Loucy (cell line): ENCODE measurements around the gene TAPBP.

Source experiments
- H2AFZ ChIP-seq: fragments of 200-600 bp; sonication (generic); 2 replicates; pipeline ENCODE4 v1.6.0; 2016; ENCODE audit warnings: antibody characterized with exemption, mild to moderate bottlenecking, low read length, moderate library complexity
- H3F3A ChIP-seq: fragments of 200-600 bp; 2 replicates; pipeline ENCODE4 v1.6.0; 2016; ENCODE audit warnings: antibody characterized with exemption, low read depth, mild to moderate bottlenecking
- H3K27me3 ChIP-seq: fragments of 200-600 bp; sonication (generic); 2 replicates; pipeline ENCODE4 v1.6.1; 2014; ENCODE audit warnings: low read length, mild to moderate bottlenecking; ENCODE audit not compliant: insufficient read depth, poor library complexity, severe bottlenecking
- H3K36me3 ChIP-seq: fragments of 200-600 bp; sonication (generic); 2 replicates; pipeline ENCODE4 v1.6.1; 2016; ENCODE audit warnings: low read length; ENCODE audit not compliant: insufficient read depth
- H3K4me1 ChIP-seq: fragments of 200-600 bp; sonication (generic); 2 replicates; pipeline ENCODE4 v1.5.1; 2014; ENCODE audit warnings: low read length, mild to moderate bottlenecking; ENCODE audit not compliant: insufficient read depth, poor library complexity, severe bottlenecking
- H3K4me2 ChIP-seq: fragments of 200-600 bp; sonication (generic); 2 replicates; pipeline ENCODE4 v1.6.0; 2014; ENCODE audit warnings: antibody characterized with exemption, low read length, low read depth, mild to moderate bottlenecking; ENCODE audit not compliant: poor library complexity, severe bottlenecking
- H3K4me3 ChIP-seq: fragments of 200-600 bp; sonication (generic); 2 replicates; pipeline ENCODE4 v1.5.1; 2014; ENCODE audit warnings: low read length, mild to moderate bottlenecking, mixed read lengths; ENCODE audit not compliant: poor library complexity, severe bottlenecking
- H3K79me2 ChIP-seq: fragments of 200-600 bp; sonication (generic); 2 replicates; pipeline ENCODE4 v1.6.1; 2014; ENCODE audit warnings: low read length; ENCODE audit not compliant: insufficient read depth
- H3K9ac ChIP-seq: fragments of 200-600 bp; sonication (generic); 2 replicates; pipeline ENCODE4 v1.6.0; 2014; ENCODE audit warnings: mild to moderate bottlenecking, low read depth, low read length, moderate library complexity; ENCODE audit not compliant: poor library complexity, severe bottlenecking
- H3K9me2 ChIP-seq: fragments of 200-600 bp; sonication (generic); replicated peaks from 2 replicates; pipeline ENCODE4 v1.6.1; 2016; ENCODE audit warnings: low read depth, low read length, mixed read lengths
- H3K9me3 ChIP-seq: fragments of 200-600 bp; sonication (generic); 2 replicates; pipeline ENCODE4 v1.6.1; 2014; ENCODE audit warnings: mild to moderate bottlenecking, antibody characterized with exemption, low read length, low read depth; ENCODE audit not compliant: insufficient read depth
- H4K20me1 ChIP-seq: fragments of 200-600 bp; sonication (generic); 2 replicates; pipeline ENCODE4 v1.6.0; 2014; ENCODE audit warnings: antibody characterized with exemption, low read length, mild to moderate bottlenecking; ENCODE audit not compliant: insufficient read depth, poor library complexity, severe bottlenecking
- EZH2phosphoT487 ChIP-seq: fragments of 200-600 bp; IDR thresholded peaks from 2 replicates; pipeline ENCODE4 v1.6.1; 2018; ENCODE audit warnings: antibody characterized with exemption, mild to moderate bottlenecking, moderate library complexity, borderline replicate concordance
- TF ChIP-seq, protein P1 (sequence below): fragments of 200-600 bp; sonication (generic); conservative IDR thresholded peaks from 2 replicates; pipeline ENCODE4 v1.5.1; 2014; ENCODE audit warnings: mild to moderate bottlenecking, antibody characterized with exemption, low read length

Gene TAPBP

DNA sequence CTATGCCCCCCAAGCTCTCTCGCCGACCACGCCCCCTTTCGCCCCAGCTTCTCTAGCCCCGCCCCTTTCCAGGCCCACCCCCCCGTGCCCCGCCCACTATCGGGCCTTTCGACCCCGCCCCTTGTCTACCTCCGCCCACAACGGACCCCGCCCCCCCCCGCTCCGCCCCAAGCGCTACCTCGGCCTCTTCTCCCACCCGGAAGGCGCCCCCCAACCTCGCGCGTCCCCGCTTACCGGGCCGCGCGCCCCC lies 3.5 kb upstream of the TAPBP start:
- H3K4me1 ChIP-seq, result peaks cover 56% of the 10 kb centered on the region

GRCh38 chr6:33316603-33317418 lies 2.9 kb upstream of the TAPBP start:
- H3K9ac ChIP-seq, result no peak overlapping the region
- TF ChIP-seq, protein P1, sequence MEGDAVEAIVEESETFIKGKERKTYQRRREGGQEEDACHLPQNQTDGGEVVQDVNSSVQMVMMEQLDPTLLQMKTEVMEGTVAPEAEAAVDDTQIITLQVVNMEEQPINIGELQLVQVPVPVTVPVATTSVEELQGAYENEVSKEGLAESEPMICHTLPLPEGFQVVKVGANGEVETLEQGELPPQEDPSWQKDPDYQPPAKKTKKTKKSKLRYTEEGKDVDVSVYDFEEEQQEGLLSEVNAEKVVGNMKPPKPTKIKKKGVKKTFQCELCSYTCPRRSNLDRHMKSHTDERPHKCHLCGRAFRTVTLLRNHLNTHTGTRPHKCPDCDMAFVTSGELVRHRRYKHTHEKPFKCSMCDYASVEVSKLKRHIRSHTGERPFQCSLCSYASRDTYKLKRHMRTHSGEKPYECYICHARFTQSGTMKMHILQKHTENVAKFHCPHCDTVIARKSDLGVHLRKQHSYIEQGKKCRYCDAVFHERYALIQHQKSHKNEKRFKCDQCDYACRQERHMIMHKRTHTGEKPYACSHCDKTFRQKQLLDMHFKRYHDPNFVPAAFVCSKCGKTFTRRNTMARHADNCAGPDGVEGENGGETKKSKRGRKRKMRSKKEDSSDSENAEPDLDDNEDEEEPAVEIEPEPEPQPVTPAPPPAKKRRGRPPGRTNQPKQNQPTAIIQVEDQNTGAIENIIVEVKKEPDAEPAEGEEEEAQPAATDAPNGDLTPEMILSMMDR, result no peak
- TF ChIP-seq EZH2phosphoT487, result no peak
- no peaks in the 10 kb centered on the region for H3K27me3 ChIP-seq
- peaks cover 6% of the 10 kb centered on the region; the same call in 1 of the 2 replicates for H3F3A ChIP-seq
- peak overlapping the region; percentile 82 for H3K4me3 ChIP-seq
- peaks cover 23% of the 10 kb centered on the region; the same call in 1 of the 2 replicates for H3K36me3 ChIP-seq
- peaks cover 75% of the 10 kb centered on the region for H3K79me2 ChIP-seq
- peaks cover 56% of the 10 kb centered on the region for H3K4me1 ChIP-seq
- no peaks in the 10 kb centered on the region for H3K9me2 ChIP-seq
- H3K4me2 ChIP-seq, result peak overlapping the region; percentile 56
- H4K20me1 ChIP-seq, result peaks cover 44% of the 10 kb centered on the region
- H2AFZ ChIP-seq, result no peak overlapping the region
- H3K9me3 ChIP-seq, result no peaks in the 10 kb centered on the region

More for the DNA sequence above, 3.5 kb upstream of the TAPBP start:
- H3K27me3 ChIP-seq, result no peaks in the 10 kb centered on the region
- H3K9me3 ChIP-seq, result no peaks in the 10 kb centered on the region
- H4K20me1 ChIP-seq, result peaks cover 40% of the 10 kb centered on the region
- H3K4me3 ChIP-seq, result peak overlapping the region; percentile 82
- peak overlapping the region; percentile 68 for H3K9ac ChIP-seq
- peaks cover 23% of the 10 kb centered on the region; the same call in 1 of the 2 replicates for H3K36me3 ChIP-seq
- no peaks in the 10 kb centered on the region for H3K9me2 ChIP-seq
- peak overlapping the region; percentile 56 for H3K4me2 ChIP-seq
- TF ChIP-seq, protein P1, result no peak
- TF ChIP-seq EZH2phosphoT487, result no peak
- no peak overlapping the region for H2AFZ ChIP-seq
- peaks cover 75% of the 10 kb centered on the region for H3K79me2 ChIP-seq
- peaks cover 6% of the 10 kb centered on the region; the same call in 1 of the 2 replicates for H3F3A ChIP-seq

DNA sequence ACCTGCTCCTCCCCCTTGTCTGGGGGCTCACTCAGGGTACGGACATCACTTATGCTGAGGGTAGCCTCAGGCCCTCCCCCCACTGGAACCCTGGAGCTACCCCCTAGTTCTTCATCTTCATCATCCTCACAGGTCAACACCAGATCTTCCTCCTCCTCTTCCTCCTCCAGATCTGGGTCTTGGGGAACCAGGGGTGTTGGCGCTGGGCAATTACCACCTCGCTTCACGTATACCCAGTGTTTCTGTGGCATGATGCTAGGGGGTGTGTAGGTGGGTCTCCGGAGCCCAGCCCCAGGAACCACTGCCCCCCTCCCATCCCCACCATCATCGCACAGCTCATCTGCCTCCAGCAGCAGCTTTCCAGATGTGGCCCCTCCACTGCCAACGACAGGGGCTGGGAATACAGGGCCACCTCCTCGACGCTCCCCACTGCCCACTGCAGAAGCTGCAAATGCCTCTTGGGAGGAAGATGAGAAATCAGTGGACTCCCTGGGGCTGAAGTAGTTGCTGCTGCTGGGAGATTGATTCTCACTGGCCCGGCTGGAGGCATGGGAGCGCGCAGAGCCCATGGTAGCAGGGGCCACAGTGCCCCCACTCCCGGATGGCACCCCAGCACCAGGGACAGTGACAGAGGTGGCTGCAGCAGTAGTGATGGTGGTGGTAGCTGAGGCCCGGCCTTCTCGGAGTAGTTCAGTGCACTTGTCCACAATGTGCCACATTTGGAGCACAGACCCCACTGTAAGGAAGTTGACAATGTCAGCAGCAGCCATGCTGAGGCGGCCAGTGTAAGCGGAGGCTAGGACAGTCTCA lies 2.1 kb upstream of the TAPBP start:
- Histone ChIP-seq H2AFZ (no peak overlapping the region), H3K4me2 (no peak overlapping the region), H3K9ac (no peak overlapping the region), H3K36me3 (peaks cover 23% of the 10 kb centered on the region; the same call in 1 of the 2 replicates), H3K9me3 (no peaks in the 10 kb centered on the region), H3K4me3 (no peak overlapping the region), H3K4me1 (peaks cover 50% of the 10 kb centered on the region), H3K79me2 (peaks cover 72% of the 10 kb centered on the region), H3F3A (peaks cover 6% of the 10 kb centered on the region; the same call in 1 of the 2 replicates), H4K20me1 (peaks cover 42% of the 10 kb centered on the region), H3K9me2 (no peaks in the 10 kb centered on the region), H3K27me3 (no peaks in the 10 kb centered on the region)
- no peak for TF ChIP-seq EZH2phosphoT487
- TF ChIP-seq, protein P1, result no peak
